GM12875 (cell line): ENCODE results near the gene NAA10.

Experiments
- H3K4me3 ChIP-seq: one replicate; pipeline ENCODE4 v1.5.1; 2011; ENCODE audit warnings: low read depth, low read length, control low read depth
- TF ChIP-seq, protein P1 (sequence below): IDR thresholded peaks from 2 replicates; pipeline ENCODE4 v1.5.1; 2011; ENCODE audit warnings: low read depth, mild to moderate bottlenecking, control low read depth, inconsistent platforms, low read length, moderate library complexity, borderline replicate concordance; ENCODE audit not compliant: insufficient read depth

Gene NAA10

DNA sequence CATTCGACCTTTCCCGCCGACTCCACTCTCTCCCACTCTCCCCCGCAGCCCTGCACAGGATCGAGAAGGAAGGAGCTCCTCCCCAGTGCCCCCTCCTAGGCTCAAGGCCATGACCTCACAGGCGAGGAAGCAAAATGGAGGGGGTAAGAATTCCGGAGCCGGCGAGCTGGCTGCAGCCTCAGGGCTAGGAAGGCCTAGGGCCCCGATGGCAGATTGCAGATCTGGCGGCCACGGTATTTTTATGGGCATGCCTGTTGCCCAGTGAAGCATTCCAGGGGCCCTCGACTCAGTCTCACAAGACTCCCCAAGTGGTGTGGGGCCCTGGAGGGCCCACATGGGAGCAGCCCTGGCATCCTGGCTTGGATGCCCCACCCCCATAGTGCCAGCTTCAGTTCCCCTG is 47.9 kb downstream of the NAA10 start:
- TF ChIP-seq, protein P1, sequence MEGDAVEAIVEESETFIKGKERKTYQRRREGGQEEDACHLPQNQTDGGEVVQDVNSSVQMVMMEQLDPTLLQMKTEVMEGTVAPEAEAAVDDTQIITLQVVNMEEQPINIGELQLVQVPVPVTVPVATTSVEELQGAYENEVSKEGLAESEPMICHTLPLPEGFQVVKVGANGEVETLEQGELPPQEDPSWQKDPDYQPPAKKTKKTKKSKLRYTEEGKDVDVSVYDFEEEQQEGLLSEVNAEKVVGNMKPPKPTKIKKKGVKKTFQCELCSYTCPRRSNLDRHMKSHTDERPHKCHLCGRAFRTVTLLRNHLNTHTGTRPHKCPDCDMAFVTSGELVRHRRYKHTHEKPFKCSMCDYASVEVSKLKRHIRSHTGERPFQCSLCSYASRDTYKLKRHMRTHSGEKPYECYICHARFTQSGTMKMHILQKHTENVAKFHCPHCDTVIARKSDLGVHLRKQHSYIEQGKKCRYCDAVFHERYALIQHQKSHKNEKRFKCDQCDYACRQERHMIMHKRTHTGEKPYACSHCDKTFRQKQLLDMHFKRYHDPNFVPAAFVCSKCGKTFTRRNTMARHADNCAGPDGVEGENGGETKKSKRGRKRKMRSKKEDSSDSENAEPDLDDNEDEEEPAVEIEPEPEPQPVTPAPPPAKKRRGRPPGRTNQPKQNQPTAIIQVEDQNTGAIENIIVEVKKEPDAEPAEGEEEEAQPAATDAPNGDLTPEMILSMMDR = no peak
- H3K4me3 ChIP-seq = no peak overlapping the region

DNA sequence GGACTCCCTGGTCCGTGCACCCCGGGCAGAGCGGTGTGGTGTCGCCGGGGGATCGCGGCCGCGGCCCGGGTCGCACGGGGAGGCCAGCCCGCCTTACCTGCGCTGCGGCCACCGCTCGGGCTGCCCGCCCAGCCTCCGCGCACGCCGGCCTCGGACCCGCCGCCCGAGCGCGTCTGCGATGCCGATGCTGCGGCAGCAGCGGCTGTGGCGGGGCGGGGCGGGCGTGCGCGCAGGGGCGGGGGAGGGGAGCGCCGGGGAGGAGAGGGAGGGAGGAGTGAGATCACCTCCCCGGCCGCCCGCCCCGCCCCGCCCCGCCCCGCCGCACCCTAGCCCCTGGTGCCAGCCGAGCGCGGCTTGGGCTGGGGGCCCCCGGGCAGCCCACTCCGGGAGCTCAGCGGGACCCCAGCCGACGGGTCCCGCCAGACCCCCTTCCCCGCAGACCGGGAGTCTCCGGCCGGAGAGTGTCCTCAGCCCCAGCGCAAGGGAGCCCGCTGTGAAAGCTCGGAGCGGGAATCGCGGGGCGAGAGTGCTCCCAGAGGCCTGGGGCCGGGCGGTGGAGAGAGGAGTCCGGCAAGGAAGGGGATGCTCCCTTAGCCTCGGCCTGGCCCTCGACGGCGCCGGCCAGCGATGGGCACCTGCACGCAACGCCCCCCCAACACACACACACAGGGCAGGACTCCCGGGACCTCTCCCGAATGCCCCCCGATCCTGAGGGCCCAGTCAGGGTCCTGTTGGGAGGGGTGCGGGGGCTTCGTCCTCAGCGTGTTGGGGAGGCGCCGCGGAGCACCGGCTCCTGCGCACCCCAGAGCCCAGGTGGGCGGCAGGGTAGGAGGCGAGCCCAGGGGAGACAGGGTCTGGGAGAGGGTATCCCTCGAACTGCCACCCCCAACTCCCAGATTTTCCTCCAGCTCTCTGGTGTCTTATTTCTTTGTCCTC is 48.6 kb downstream of the NAA10 start, which contains the start of gene L1CAM:
Gene L1CAM, minus strand, starts transcription at position 206 of the 936 bp plus-strand sequence. CDS start 10,337 bp downstream, outside the sequence.
- TF ChIP-seq, protein P1 = no peak
- H3K4me3 ChIP-seq = no peak within 1 kb of the TSS

DNA sequence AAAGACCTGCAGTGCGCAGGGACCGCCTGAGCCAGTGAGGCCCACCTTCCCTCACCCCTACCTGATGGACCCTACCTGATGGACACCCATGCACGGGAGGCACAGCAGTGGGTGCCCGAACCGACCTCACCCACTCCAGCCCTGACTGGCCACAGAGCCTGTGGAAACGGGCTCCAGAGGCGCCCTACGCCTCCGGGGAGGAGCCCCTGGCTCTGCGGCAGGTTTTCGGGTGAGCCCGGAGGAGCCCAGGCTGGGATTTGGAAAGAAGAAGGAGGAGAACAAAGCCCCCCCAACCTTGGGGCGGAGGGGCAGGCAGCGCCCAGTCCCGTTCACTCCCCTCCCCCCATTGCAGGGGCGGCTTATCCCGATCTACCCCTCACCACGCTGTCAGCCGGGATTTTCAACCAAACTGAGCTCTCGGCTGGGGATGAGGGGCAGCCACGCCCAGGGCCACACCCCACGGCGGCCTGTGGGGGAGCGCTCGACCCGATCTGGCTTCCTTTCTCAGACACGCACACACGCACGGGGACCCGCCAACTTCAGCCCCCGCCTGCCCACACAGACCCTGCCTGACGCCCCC is 49.5 kb downstream of the NAA10 start:
- TF ChIP-seq, protein P1 = no peak
- no peak overlapping the region for H3K4me3 ChIP-seq

DNA sequence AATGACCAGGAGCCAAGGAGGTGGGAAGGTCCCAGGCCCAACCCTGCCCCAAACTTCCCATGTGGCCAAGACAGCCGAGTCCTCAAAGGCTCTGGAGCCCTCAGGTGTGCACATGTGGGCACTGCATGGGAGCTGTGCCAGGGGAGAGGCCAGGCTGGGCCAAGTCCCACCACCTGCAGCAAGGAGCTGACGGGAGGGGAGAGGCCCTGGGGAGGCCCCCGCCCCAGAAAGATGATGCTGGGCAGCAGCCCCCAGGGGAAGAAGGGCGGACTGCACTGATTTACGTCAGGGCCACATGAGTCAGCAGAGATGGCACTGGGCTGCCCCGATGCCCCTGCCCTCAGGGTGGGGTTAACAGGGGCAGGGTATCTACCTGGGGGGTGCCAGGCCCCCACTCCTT is 50.2 kb downstream of the NAA10 start:
- H3K4me3 ChIP-seq = no peak overlapping the region

DNA sequence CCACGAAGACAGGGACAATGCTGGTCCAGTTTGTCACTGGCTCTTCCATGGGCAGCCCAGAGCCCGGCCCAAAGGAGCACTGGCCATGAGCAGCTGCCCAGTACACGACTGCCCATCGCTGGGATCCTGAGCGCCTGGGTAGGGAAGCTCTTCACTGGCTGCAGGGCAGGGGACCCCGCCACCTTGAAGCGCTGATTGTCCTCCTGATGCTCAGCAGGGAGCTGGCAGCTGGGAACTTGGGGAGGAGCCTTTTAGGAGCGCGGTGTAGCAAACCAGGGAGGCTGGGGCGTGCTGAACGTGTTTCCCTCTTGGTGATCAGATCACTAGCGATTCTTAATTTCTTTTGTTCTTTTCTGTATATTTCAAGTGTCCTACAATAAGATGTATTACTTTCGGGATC is 50.7 kb downstream of the NAA10 start:
- TF ChIP-seq, protein P1 = no peak
- no peak overlapping the region for H3K4me3 ChIP-seq

More for the DNA sequence above, 50.2 kb downstream of the NAA10 start:
- TF ChIP-seq, protein P1 = no peak

DNA sequence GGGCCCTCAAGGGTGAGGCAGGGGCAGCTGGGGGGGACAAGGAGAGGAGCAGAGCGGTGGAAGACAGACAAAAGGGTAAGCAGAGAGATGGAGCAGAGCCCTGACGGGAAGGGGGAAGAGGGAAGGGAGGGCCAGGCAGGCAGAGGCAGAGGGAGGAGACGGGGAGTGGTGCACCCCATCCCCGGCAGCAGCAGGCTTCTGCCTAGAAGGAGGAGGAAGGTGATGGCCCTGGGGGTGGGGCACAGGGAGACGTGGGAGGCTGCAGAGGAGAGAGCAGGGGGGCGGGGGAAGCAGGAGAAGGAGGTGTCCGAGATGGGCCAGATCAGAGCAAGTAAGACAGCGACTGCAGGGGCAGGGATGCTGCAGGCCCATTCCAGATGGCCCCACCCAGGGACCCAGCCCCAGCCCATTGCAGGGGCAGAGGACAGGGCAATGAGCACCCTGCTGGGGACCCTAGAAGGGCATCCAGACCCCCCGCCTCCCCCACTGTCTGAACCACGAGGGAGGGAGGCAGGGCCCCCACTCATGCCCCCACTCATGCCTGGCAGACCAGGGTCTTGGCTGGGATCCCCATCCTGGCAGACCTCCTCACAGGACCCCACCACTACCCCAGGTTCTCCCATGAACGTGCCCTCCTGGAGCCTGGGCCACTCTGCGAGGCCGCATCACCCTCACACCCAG is 51.5 kb downstream of the NAA10 start:
- TF ChIP-seq, protein P1 = no peak
- H3K4me3 ChIP-seq = no peak overlapping the region
